Breast epithelium (tissue), 4 donors: ENCODE results near the gene FAM131C. TPM values are rescaled to one million over a fixed set of nuclear protein-coding genes. Genes with fewer than 3 reads are reported as not detected.

ENCODE experiments used
- DNase-seq, 2 donors: peaks; one replicate each; pipeline ENCODE4 v3.0.0-alpha.2; 2019; ENCODE audit warnings: low spot score in 2 of 2
- H3K27ac ChIP-seq, 2 donors: fragments of 200-600 bp; sonication (generic) in 1 of 2; one replicate each; pipeline ENCODE4 v1.5.1; 2016 to 2019; ENCODE audit warnings: mild to moderate bottlenecking in 1 of 2
- H3K27me3 ChIP-seq, 2 donors: fragments of 200-600 bp; sonication (generic) in 1 of 2; one replicate each; pipeline versions ENCODE4 v1.5.1 to v1.6.0; 2017 to 2019; ENCODE audit warnings: control low read depth in 1 of 2, mild to moderate bottlenecking in 1 of 2
- H3K36me3 ChIP-seq: fragments of 200-600 bp; one replicate; pipeline ENCODE4 v1.5.1; 2019
- H3K4me1 ChIP-seq, 2 donors: fragments of 200-600 bp; sonication (generic); one replicate each; pipeline ENCODE4 v1.5.1; 2016 to 2019; ENCODE audit warnings: control low read depth in 1 of 2
- H3K4me3 ChIP-seq, 3 donors: fragments of 200-600 bp; sonication (generic); 1 replicate in 2 of 3; 2 replicates in 1 of 3; pipeline ENCODE4 v1.5.1; 2016 to 2019; ENCODE audit warnings: mild to moderate bottlenecking in 3 of 3, moderate library complexity in 2 of 3
- H3K9me3 ChIP-seq, 2 donors: fragments of 200-600 bp; sonication (generic) in 1 of 2; one replicate each; pipeline ENCODE4 v1.5.1; 2016 to 2019; ENCODE audit warnings: control low read depth in 1 of 2
- CTCF ChIP-seq, 3 donors: fragments of 450-650 bp; IDR thresholded peaks; one replicate each; pipeline ENCODE4 v1.5.1; 2016 to 2017; ENCODE audit warnings: antibody characterized with exemption in 3 of 3, mild to moderate bottlenecking in 3 of 3, moderate library complexity in 3 of 3
- POLR2A ChIP-seq: fragments of 450-650 bp; IDR thresholded peaks from one replicate; pipeline ENCODE4 v1.6.1; 2016; ENCODE audit warnings: antibody characterized with exemption, mild to moderate bottlenecking, moderate library complexity
- POLR2AphosphoS5 ChIP-seq, 3 donors: sonication (generic); formaldehyde crosslinking; IDR thresholded peaks; one replicate each; pipeline ENCODE4 v1.6.1; 2017; ENCODE audit warnings: antibody characterized with exemption in 3 of 3
- intact Hi-C: fragments of 100-400 bp; cut with DNase I; formaldehyde crosslinking; loops from one replicate; pipeline ENCODE4 v1.15.1; 2023; ENCODE audit warnings: low total_unique reads
- total RNA-seq, 3 donors: library from RNA; depleted of rRNA; stranded (reverse); fragments of >200 nt; gene quantifications; one replicate each; pipeline ENCODE4 v1.1.0, GENCODE V29; 2016

FAM131C gene
- total RNA-seq, 3 donors from 2014 or later, result not detected

GRCh38 chr1:16092923-16093511 lies 19.6 kb upstream of the FAM131C start:
- H3K27me3 ChIP-seq, result no peaks in the 10 kb centered on the region
- no peak overlapping the region for H3K4me3 ChIP-seq
- DNase-seq, result no peak
- H3K36me3 ChIP-seq, result no peaks in the 10 kb centered on the region
- intact Hi-C loops, result no loop called here
- TF ChIP-seq POLR2AphosphoS5 (IDR thresholded peaks at IDR 0.05) (no peak), POLR2A (no peak), CTCF (IDR thresholded peaks at IDR 0.05) (no peak)
- H3K27ac ChIP-seq, result no peak overlapping the region
- H3K4me1 ChIP-seq, result peaks cover 0 to 9% of the 10 kb centered on the region in 2 donors
- H3K9me3 ChIP-seq, result no peaks in the 10 kb centered on the region

GRCh38 chr1:16092097-16092922 lies 18.9 kb upstream of the FAM131C start:
- Histone ChIP-seq H3K27ac (peak overlapping the region; percentile 60 to 70), H3K4me3 (no peak overlapping the region), H3K27me3 (no peaks in the 10 kb centered on the region), H3K4me1 (peaks cover 0 to 9% of the 10 kb centered on the region in 2 donors), H3K36me3 (no peaks in the 10 kb centered on the region), H3K9me3 (no peaks in the 10 kb centered on the region)
- intact Hi-C loops, result no loop called here
- TF ChIP-seq POLR2AphosphoS5 (IDR thresholded peaks at IDR 0.05) (no peak), CTCF (IDR thresholded peaks at IDR 0.05) (no peak), POLR2A (no peak)
- DNase-seq, result no peak

GRCh38 chr1:16091296-16091695 lies 17.8 kb upstream of the FAM131C start:
- H3K36me3 ChIP-seq, result no peaks in the 10 kb centered on the region
- peak; percentile 83 to 96 for DNase-seq
- H3K27me3 ChIP-seq, result no peaks in the 10 kb centered on the region
- TF ChIP-seq POLR2A (no peak), POLR2AphosphoS5 (IDR thresholded peaks at IDR 0.05) (peak in 1 of 3 donors; percentile 51)
- H3K27ac ChIP-seq, result peak overlapping the region; percentile 60 to 70
- intact Hi-C loops, result no loop called here
- H3K9me3 ChIP-seq, result no peaks in the 10 kb centered on the region
- peaks cover 0 to 9% of the 10 kb centered on the region in 2 donors for H3K4me1 ChIP-seq
- no peak overlapping the region for H3K4me3 ChIP-seq

GRCh38 chr1:16090076-16090826 lies 16.8 kb upstream of the FAM131C start:
- intact Hi-C loops, result no loop called here
- Histone ChIP-seq H3K4me3 (no peak overlapping the region), H3K36me3 (no peaks in the 10 kb centered on the region), H3K27ac (no peak overlapping the region), H3K9me3 (no peaks in the 10 kb centered on the region), H3K27me3 (no peaks in the 10 kb centered on the region), H3K4me1 (peaks cover 0 to 9% of the 10 kb centered on the region in 2 donors)
- TF ChIP-seq CTCF (IDR thresholded peaks at IDR 0.05) (no peak), POLR2A (no peak), POLR2AphosphoS5 (IDR thresholded peaks at IDR 0.05) (no peak)
- no peak for DNase-seq

- no peak for TF ChIP-seq CTCF (IDR thresholded peaks at IDR 0.05)
- TF ChIP-seq POLR2A, result no peak
- TF ChIP-seq POLR2AphosphoS5 (IDR thresholded peaks at IDR 0.05), result no peak
- no peaks in the 10 kb centered on the region for H3K27me3 ChIP-seq
Measured at GRCh38 chr1:16088996-16089395, 15.5 kb upstream of the FAM131C start.

More at GRCh38 chr1:16088996-16089395, 15.5 kb upstream of the FAM131C start:
- Histone ChIP-seq H3K9me3 (no peaks in the 10 kb centered on the region), H3K4me3 (no peak overlapping the region), H3K27ac (no peak overlapping the region), H3K36me3 (no peaks in the 10 kb centered on the region), H3K4me1 (peaks cover 0 to 9% of the 10 kb centered on the region in 2 donors)
- intact Hi-C loops, result no loop called here
- no peak for DNase-seq
